ENCODE measurements around the gene NKAIN1.

DNA sequence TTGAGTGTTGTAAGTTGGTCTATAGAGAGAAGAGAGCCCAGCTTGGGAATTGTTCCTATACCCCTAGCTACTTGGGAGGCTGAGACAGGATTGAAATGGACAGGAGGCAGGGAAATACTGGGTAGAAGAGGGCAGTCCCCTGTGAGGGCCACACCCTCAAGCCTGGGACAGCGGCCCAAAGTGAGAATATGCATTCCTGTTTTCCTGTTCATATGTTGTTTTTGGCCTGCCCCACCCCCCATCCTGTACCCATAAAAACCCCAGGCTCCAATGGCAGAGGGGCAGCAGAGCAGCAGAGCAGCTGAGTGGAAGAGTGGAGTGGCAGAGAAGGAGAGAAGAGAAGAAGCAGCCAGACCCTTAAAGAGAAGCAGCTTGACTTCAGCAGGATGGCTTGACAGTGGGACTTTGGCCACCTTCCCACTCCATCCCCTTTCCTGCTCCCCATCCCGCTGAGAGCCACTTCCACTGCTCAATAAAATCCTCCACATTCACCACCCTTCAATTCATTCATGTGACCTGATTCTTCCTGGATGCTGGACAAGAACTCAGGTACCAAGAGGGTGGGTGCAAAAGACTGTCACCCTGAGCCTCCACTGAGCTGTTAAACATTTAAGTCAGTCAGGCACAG, 103.6 kb downstream of the NKAIN1 start:
- TF ChIP-seq, protein P1, sequence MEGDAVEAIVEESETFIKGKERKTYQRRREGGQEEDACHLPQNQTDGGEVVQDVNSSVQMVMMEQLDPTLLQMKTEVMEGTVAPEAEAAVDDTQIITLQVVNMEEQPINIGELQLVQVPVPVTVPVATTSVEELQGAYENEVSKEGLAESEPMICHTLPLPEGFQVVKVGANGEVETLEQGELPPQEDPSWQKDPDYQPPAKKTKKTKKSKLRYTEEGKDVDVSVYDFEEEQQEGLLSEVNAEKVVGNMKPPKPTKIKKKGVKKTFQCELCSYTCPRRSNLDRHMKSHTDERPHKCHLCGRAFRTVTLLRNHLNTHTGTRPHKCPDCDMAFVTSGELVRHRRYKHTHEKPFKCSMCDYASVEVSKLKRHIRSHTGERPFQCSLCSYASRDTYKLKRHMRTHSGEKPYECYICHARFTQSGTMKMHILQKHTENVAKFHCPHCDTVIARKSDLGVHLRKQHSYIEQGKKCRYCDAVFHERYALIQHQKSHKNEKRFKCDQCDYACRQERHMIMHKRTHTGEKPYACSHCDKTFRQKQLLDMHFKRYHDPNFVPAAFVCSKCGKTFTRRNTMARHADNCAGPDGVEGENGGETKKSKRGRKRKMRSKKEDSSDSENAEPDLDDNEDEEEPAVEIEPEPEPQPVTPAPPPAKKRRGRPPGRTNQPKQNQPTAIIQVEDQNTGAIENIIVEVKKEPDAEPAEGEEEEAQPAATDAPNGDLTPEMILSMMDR (IDR thresholded peaks at IDR 0.05 in 8 of 11, conservative IDR thresholded peaks at IDR 0.05 in 3 of 11): no peak
- TF ChIP-seq POLR2A (IDR thresholded peaks at IDR 0.05) (no peak), POLR2AphosphoS5 (IDR thresholded peaks at IDR 0.05) (no peak)
